Neural crest cell (in vitro differentiated cells): ENCODE results near the gene FJX1. TPM values are rescaled to one million over a fixed set of nuclear protein-coding genes. Genes with fewer than 3 reads are reported as not detected.
"Not testable (repeated sequence)": the region's sequence is repeated elsewhere in the genome, so short reads cannot be mapped to it uniquely, and the experiment has no call there.

Experiments used
- DNase-seq: peaks from one replicate; pipeline ENCODE4 v3.0.0; 2021; ENCODE audit warnings: low read depth, mixed read lengths, low spot score
- H3K27ac Mint-ChIP-seq: one replicate; pipeline ENCODE4 v1.8.0; 2021; ENCODE audit warnings: mild to moderate bottlenecking, mixed read lengths; ENCODE audit not compliant: unreplicated experiment
- H3K27me3 Mint-ChIP-seq: 2 replicates; pipeline ENCODE4 v1.8.0; 2021; ENCODE audit warnings: low read depth, mild to moderate bottlenecking, mixed read lengths
- H3K36me3 Mint-ChIP-seq: 2 replicates; pipeline ENCODE4 v1.8.0; 2021; ENCODE audit warnings: low read depth, mild to moderate bottlenecking, mixed read lengths
- H3K4me1 Mint-ChIP-seq: 2 replicates; pipeline ENCODE4 v1.8.0; 2021; ENCODE audit warnings: mixed read lengths
- H3K4me3 Mint-ChIP-seq: one replicate; pipeline ENCODE4 v1.8.0; 2021; ENCODE audit warnings: mild to moderate bottlenecking, mixed read lengths
- H3K9me3 Mint-ChIP-seq: 2 replicates; pipeline ENCODE4 v1.8.0; 2021; ENCODE audit warnings: mixed read lengths
- CTCF ChIP-seq: fragments of 200-600 bp; sonication (generic); conservative IDR thresholded peaks from 2 replicates; pipeline ENCODE4 v1.5.0; 2021; ENCODE audit warnings: antibody characterized with exemption, mild to moderate bottlenecking
- total RNA-seq: library from RNA; stranded (reverse); gene quantifications from 2 replicates; pipeline ENCODE4 v1.2.1, GENCODE V29; 2021

Gene FJX1
- total RNA-seq, 1 donor from 2014 or later = 28.2 TPM

GRCh38 chr11:35641964-35642363 is 23.7 kb downstream of the FJX1 start:
- Mint-ChIP-seq H3K4me3 (no peak overlapping the region), H3K4me1 (peaks cover 25% of the 10 kb centered on the region), H3K27ac (no peak overlapping the region), H3K27me3 (no peaks in the 10 kb centered on the region), H3K9me3 (no peaks in the 10 kb centered on the region), H3K36me3 (no peaks in the 10 kb centered on the region)
- no peak for TF ChIP-seq CTCF
- no peak for DNase-seq

- Mint-ChIP-seq H3K4me1 (peaks cover 5% of the 10 kb centered on the region), H3K27me3 (no peaks in the 10 kb centered on the region)
These were observed 29.3 kb downstream of the FJX1 start for GRCh38 chr11:35647421-35648093.

GRCh38 chr11:35650006-35650405 is 31.7 kb downstream of the FJX1 start:
- TF ChIP-seq CTCF = no peak
- Mint-ChIP-seq H3K4me1 (peaks cover 7% of the 10 kb centered on the region), H3K27me3 (peaks cover under 1% of the 10 kb centered on the region), H3K36me3 (no peaks in the 10 kb centered on the region), H3K4me3 (no peak overlapping the region), H3K9me3 (peaks cover 3% of the 10 kb centered on the region), H3K27ac (no peak overlapping the region)
- DNase-seq = no peak

More at GRCh38 chr11:35647421-35648093, 29.3 kb downstream of the FJX1 start:
- DNase-seq = no peak
- Mint-ChIP-seq H3K9me3 (peaks cover 3% of the 10 kb centered on the region), H3K27ac (no peak overlapping the region), H3K36me3 (no peaks in the 10 kb centered on the region), H3K4me3 (no peak overlapping the region)
- no peak for TF ChIP-seq CTCF

GRCh38 chr11:35650467-35650866 is 32.2 kb downstream of the FJX1 start:
- Mint-ChIP-seq H3K9me3 (peaks cover 3% of the 10 kb centered on the region), H3K36me3 (no peaks in the 10 kb centered on the region), H3K4me3 (no peak overlapping the region), H3K4me1 (peaks cover 12% of the 10 kb centered on the region), H3K27me3 (peaks cover 5% of the 10 kb centered on the region), H3K27ac (no peak overlapping the region)
- no peak for DNase-seq
- TF ChIP-seq CTCF = no peak

GRCh38 chr11:35651263-35651662 is 33.0 kb downstream of the FJX1 start:
- Mint-ChIP-seq H3K27me3 (peaks cover 7% of the 10 kb centered on the region), H3K4me3 (no peak overlapping the region), H3K27ac (no peak overlapping the region), H3K4me1 (peaks cover 12% of the 10 kb centered on the region), H3K36me3 (no peaks in the 10 kb centered on the region), H3K9me3 (peaks cover 3% of the 10 kb centered on the region)
- no peak for TF ChIP-seq CTCF
- no peak for DNase-seq

- not testable (repeated sequence) for H3K4me3 Mint-ChIP-seq, DNase-seq, H3K27ac Mint-ChIP-seq, H3K36me3 Mint-ChIP-seq, H3K9me3 Mint-ChIP-seq
- Mint-ChIP-seq H3K27me3 (peaks cover 16% of the 10 kb centered on the region), H3K4me1 (peaks cover 12% of the 10 kb centered on the region)
These were observed 34.5 kb downstream of the FJX1 start for GRCh38 chr11:35652786-35653185.
